Limb (tissue), 2 donors: ENCODE results near the gene UQCRHL.
"Not testable (repeated sequence)": the region's sequence is repeated elsewhere in the genome, so short reads cannot be mapped to it uniquely, and the experiment has no call there.

ENCODE experiments used
- DNase-seq, 2 donors: peaks; one replicate each; pipeline ENCODE4 v3.0.0-alpha.2; 2016; ENCODE audit errors: extremely low spot score in 2 of 2

UQCRHL gene

GRCh38 chr1:15835741-15836510, 28.5 kb upstream of the UQCRHL start:
- DNase-seq, result peak; percentile 99 to 100

- no peak for DNase-seq
Observed at GRCh38 chr1:15835205-15835740, 27.8 kb upstream of the UQCRHL start.

- peak; percentile 88 to 94 for DNase-seq
Observed at GRCh38 chr1:15834406-15835204, 27.2 kb upstream of the UQCRHL start.

- peak in 1 of 2 donors; percentile 92 for DNase-seq
Observed at GRCh38 chr1:15833842-15834405, 26.5 kb upstream of the UQCRHL start.

- no peak for DNase-seq
Observed at GRCh38 chr1:15833069-15833679, 25.7 kb upstream of the UQCRHL start.

GRCh38 chr1:15830258-15830657, 22.8 kb upstream of the UQCRHL start:
- DNase-seq, result no peak

- not testable (repeated sequence) for DNase-seq
Observed at GRCh38 chr1:15828931-15829330, 21.5 kb upstream of the UQCRHL start.

GRCh38 chr1:15827567-15827966, 20.1 kb upstream of the UQCRHL start:
- not testable (repeated sequence) for DNase-seq

- DNase-seq, result no peak
Observed at GRCh38 chr1:15826810-15827507, 19.5 kb upstream of the UQCRHL start.

GRCh38 chr1:15825800-15826199, 18.4 kb upstream of the UQCRHL start:
- DNase-seq, result no peak

GRCh38 chr1:15820478-15820877, 13.0 kb upstream of the UQCRHL start:
- DNase-seq, result no peak

GRCh38 chr1:15816674-15817073, 9.2 kb upstream of the UQCRHL start:
- DNase-seq, result no peak

- no peak for DNase-seq
Observed at GRCh38 chr1:15810073-15810472, 2.6 kb upstream of the UQCRHL start.

GRCh38 chr1:15808955-15809354, 1.5 kb upstream of the UQCRHL start:
- no peak for DNase-seq

GRCh38 chr1:15807121-15807520, 328 bp downstream of the UQCRHL start:
- DNase-seq, result no peak

- no peak for DNase-seq
Observed at GRCh38 chr1:15804060-15804459, 3.4 kb downstream of the UQCRHL start.

GRCh38 chr1:15803380-15803779, 4.1 kb downstream of the UQCRHL start:
- DNase-seq, result no peak

GRCh38 chr1:15802234-15802965, 5.0 kb downstream of the UQCRHL start:
- no peak for DNase-seq

- no peak for DNase-seq
Observed at GRCh38 chr1:15799928-15800835, 7.3 kb downstream of the UQCRHL start.
